Measurements from ENCODE around the gene MFAP4. TPM values are rescaled to one million over a fixed set of nuclear protein-coding genes. Genes with fewer than 3 reads are reported as not detected.

MFAP4 gene
- total RNA-seq, 1 donor from 2014 or later: 307 TPM

DNA sequence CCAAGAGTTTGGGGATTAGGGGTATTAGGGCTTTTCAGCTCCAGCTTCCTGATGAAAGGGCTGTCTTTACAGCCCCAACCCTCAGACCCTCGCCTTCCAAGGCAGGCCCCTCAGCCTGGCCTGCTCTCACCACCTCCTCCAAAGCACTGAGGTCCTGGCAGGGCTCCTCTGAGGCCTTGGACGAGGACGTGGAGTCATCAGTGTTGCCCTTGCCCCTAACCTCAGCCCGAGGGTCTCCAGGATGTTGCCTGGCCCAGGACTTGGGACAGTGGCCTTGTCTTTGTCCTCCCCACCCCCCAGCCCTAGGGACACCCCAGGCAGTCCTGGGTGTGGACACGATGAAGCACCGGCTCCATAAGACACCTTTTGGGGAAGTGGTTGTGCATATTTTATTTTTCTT lies 52.7 kb downstream of the MFAP4 start:
- Mint-ChIP-seq H3K4me3 (ENCODE audit: unreplicated experiment) (no peak overlapping the region), H3K27me3 (ENCODE audit: low read depth) (no peaks in the 10 kb centered on the region), H3K9me3 (ENCODE audit: low read depth) (no peaks in the 10 kb centered on the region), H3K36me3 (ENCODE audit: low read depth) (no peaks in the 10 kb centered on the region), H3K4me1 (ENCODE audit: low read depth) (peaks cover 41% of the 10 kb centered on the region), H3K27ac (ENCODE audit: unreplicated experiment) (no peak overlapping the region)
- no peak for DNase-seq (ENCODE audit: low spot score)
- TF ChIP-seq, protein P1, sequence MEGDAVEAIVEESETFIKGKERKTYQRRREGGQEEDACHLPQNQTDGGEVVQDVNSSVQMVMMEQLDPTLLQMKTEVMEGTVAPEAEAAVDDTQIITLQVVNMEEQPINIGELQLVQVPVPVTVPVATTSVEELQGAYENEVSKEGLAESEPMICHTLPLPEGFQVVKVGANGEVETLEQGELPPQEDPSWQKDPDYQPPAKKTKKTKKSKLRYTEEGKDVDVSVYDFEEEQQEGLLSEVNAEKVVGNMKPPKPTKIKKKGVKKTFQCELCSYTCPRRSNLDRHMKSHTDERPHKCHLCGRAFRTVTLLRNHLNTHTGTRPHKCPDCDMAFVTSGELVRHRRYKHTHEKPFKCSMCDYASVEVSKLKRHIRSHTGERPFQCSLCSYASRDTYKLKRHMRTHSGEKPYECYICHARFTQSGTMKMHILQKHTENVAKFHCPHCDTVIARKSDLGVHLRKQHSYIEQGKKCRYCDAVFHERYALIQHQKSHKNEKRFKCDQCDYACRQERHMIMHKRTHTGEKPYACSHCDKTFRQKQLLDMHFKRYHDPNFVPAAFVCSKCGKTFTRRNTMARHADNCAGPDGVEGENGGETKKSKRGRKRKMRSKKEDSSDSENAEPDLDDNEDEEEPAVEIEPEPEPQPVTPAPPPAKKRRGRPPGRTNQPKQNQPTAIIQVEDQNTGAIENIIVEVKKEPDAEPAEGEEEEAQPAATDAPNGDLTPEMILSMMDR (IDR thresholded peaks at IDR 0.05): no peak

DNA sequence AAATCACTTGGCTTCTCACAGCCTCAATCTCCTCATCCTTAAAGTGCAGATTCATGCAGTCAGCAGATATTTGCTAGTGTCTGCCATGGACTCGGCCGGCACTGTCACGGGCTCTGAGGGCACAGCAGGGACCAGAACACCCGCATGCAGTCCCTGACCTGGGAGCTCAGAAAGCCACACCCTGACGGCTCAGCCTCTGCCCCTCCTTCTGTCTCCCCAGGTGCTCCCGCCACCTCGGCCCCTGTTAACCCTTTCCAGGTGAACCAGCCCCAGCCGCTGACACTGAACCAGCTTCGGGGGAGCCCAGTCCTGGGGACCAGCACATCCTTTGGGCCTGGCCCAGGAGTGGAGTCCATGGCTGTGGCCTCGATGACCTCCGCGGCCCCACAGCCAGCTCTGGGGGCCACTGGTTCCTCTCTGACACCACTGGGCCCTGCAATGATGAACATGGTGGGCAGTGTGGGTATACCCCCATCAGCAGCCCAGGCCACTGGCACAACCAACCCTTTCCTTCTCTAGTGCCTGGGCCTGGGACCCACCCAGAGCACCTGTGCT lies 53.2 kb downstream of the MFAP4 start:
- no peak for DNase-seq (ENCODE audit: low spot score)
- Mint-ChIP-seq H3K27me3 (ENCODE audit: low read depth) (no peaks in the 10 kb centered on the region), H3K36me3 (ENCODE audit: low read depth) (no peaks in the 10 kb centered on the region), H3K4me1 (ENCODE audit: low read depth) (peaks cover 38% of the 10 kb centered on the region), H3K9me3 (ENCODE audit: low read depth) (no peaks in the 10 kb centered on the region), H3K27ac (ENCODE audit: unreplicated experiment) (no peak overlapping the region), H3K4me3 (ENCODE audit: unreplicated experiment) (no peak overlapping the region)
- TF ChIP-seq, protein P1 (IDR thresholded peaks at IDR 0.05): no peak

Small RNAs within 50 kb of the gene (microRNA-seq; reads per million reads assigned to microRNA genes)
- 1,119 reads per million, percentile 80 among the genes with 10 or more reads in this experiment for gene MIR1180 (ENCODE audit: borderline number of aligned reads)

Other genes starting within 250 kb of the MFAP4 start
- 29.0 to 39.7 TPM (median 37.8 TPM) in 3 replicates for gene EPN2, start 149.8 kb downstream of the MFAP4 start, total RNA-seq
- 9.4 to 22.0 TPM (median 9.9 TPM) in 3 replicates for gene B9D1, start 24.5 kb downstream of the MFAP4 start, total RNA-seq
- gene MAPK7, start 8.7 kb downstream of the MFAP4 start, total RNA-seq: 50.0 to 53.6 TPM (median 52.3 TPM) in 3 replicates
- gene RNF112, start 24.0 kb upstream of the MFAP4 start, total RNA-seq: 0.67 to 1.5 TPM (median 1.5 TPM) in 3 replicates
- gene SLC47A1, start 146.7 kb upstream of the MFAP4 start, total RNA-seq: 1.7 to 4.9 TPM (median 2.0 TPM) in 3 replicates